ENCODE measurements around the gene KLF7. TPM values are rescaled to one million over a fixed set of nuclear protein-coding genes. Genes with fewer than 3 reads are reported as not detected.

The KLF7 gene
- total RNA-seq, 3 donors from 2014 or later (not counting 1 experiment from before 2014, with no cell fraction given), result 22.9 to 39.1 (median 32.4) TPM

DNA sequence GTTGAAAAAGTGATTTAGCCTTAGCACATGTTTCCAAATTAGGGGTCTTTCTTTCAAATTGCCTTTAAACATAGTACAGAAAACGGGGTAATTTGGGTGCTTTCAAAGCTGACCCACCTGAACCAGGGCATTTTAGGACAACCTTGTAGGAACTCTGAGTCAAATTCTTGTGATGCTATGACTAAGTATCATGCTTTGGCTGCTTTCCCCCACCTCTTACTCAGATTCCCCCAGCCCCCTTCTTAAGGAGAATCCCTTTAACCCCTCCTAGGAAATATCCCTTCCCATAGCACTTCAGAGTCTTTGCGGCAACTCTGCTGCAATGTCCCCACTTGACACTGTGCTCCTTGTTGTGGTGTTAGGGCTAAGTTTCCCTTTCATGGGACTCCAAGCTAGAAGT, 18.6 kb upstream of the KLF7 start:
- H3K9me3 Mint-ChIP-seq, result peaks cover 2 to 3% of the 10 kb centered on the region in 2 donors
- no peaks in the 10 kb centered on the region for H3K36me3 Mint-ChIP-seq
- TF ChIP-seq, protein P1, sequence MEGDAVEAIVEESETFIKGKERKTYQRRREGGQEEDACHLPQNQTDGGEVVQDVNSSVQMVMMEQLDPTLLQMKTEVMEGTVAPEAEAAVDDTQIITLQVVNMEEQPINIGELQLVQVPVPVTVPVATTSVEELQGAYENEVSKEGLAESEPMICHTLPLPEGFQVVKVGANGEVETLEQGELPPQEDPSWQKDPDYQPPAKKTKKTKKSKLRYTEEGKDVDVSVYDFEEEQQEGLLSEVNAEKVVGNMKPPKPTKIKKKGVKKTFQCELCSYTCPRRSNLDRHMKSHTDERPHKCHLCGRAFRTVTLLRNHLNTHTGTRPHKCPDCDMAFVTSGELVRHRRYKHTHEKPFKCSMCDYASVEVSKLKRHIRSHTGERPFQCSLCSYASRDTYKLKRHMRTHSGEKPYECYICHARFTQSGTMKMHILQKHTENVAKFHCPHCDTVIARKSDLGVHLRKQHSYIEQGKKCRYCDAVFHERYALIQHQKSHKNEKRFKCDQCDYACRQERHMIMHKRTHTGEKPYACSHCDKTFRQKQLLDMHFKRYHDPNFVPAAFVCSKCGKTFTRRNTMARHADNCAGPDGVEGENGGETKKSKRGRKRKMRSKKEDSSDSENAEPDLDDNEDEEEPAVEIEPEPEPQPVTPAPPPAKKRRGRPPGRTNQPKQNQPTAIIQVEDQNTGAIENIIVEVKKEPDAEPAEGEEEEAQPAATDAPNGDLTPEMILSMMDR (IDR thresholded peaks at IDR 0.05), result no peak
- WGBS (ENCODE audit: insufficient coverage), result 83% methylated on average over 1 of the region's 2 CpGs
- Histone ChIP-seq H3K4me1 (ENCODE audit: control insufficient read depth, insufficient read depth, low read length) (peaks cover 3% of the 10 kb centered on the region), H3K27ac (ENCODE audit: low read length) (no peak overlapping the region), H3K4me3 (ENCODE audit: low read length) (no peak overlapping the region), H3K27me3 (ENCODE audit: control insufficient read depth, insufficient read depth, low read length) (no peaks in the 10 kb centered on the region), H3K36me3 (ENCODE audit: control insufficient read depth, insufficient read depth, low read length) (no peaks in the 10 kb centered on the region), H3K9me3 (ENCODE audit: control insufficient read depth, insufficient read depth, low read length) (peaks cover 4% of the 10 kb centered on the region)
- peaks cover 9 to 12% of the 10 kb centered on the region in 2 donors for H3K4me1 Mint-ChIP-seq
- ATAC-seq, result no peak
- no peak for DNase-seq
- H3K27ac Mint-ChIP-seq, result no peak overlapping the region
- H3K4me3 Mint-ChIP-seq, result no peak overlapping the region
- intact Hi-C loops (cut with micrococcal nuclease), result no loop called here
- peaks cover 30 to 49% of the 10 kb centered on the region in 2 donors for H3K27me3 Mint-ChIP-seq (ENCODE audit: low read depth in 2 of 2)

DNA sequence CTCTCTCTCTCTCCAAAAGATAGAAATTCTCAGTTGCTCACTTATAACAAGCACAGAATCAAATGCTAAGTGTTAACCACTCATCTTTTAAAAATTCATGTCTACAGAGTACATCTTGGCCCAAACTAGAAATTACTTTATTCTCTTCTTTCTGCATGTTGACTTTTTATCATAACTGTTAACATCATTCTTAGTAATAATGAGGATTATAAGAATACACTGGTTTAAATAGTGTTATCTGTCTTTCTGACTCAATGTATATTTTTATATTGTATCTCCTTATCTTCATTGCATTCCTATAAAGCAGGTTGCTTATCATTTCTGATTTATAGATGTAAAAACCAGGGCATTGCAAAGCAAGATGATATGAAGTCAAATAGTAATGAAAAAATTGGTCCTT, 17.8 kb upstream of the KLF7 start:
- Mint-ChIP-seq H3K9me3 (peaks cover 2 to 3% of the 10 kb centered on the region in 2 donors), H3K4me3 (no peak overlapping the region), H3K36me3 (no peaks in the 10 kb centered on the region), H3K4me1 (peaks cover 9 to 17% of the 10 kb centered on the region in 2 donors), H3K27ac (no peak overlapping the region), H3K27me3 (ENCODE audit: low read depth in 2 of 2) (peaks cover 29 to 46% of the 10 kb centered on the region in 2 donors)
- Histone ChIP-seq H3K27ac (ENCODE audit: low read length) (no peak overlapping the region), H3K4me3 (ENCODE audit: low read length) (no peak overlapping the region), H3K36me3 (ENCODE audit: control insufficient read depth, insufficient read depth, low read length) (no peaks in the 10 kb centered on the region), H3K9me3 (ENCODE audit: control insufficient read depth, insufficient read depth, low read length) (peaks cover 4% of the 10 kb centered on the region), H3K27me3 (ENCODE audit: control insufficient read depth, insufficient read depth, low read length) (no peaks in the 10 kb centered on the region), H3K4me1 (ENCODE audit: control insufficient read depth, insufficient read depth, low read length) (peaks cover 3% of the 10 kb centered on the region)
- DNase-seq (no peak), ATAC-seq (no peak)
- TF ChIP-seq, protein P1 (IDR thresholded peaks at IDR 0.05), result no peak
- intact Hi-C loops (cut with micrococcal nuclease), result no loop called here

DNA sequence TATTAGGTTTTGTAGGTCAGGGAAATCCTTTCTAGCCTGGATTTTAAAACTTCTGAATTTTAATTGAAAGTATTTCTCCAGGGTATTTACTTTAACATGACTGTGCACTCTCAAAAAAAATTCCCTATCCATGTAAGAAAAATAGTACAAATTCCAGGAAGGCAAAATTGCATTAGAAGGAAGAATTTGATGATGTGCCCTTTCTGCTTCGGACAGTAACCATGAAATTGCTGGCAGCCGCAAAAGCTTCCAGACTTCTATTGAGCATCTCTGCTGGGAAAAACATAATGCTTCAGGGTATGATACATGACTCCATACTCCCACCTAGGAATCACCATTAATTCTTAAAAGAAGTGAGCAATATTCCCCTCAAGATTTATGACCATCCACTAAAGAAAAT, 17.2 kb upstream of the KLF7 start:
- no peak for DNase-seq
- Mint-ChIP-seq H3K4me1 (peaks cover 9 to 17% of the 10 kb centered on the region in 2 donors), H3K27me3 (ENCODE audit: low read depth in 2 of 2) (peaks cover 31 to 47% of the 10 kb centered on the region in 2 donors), H3K4me3 (no peak overlapping the region), H3K36me3 (no peaks in the 10 kb centered on the region), H3K9me3 (peaks cover 2 to 3% of the 10 kb centered on the region in 2 donors), H3K27ac (no peak overlapping the region)
- 92% methylated on average over 2 of the region's 2 CpGs for WGBS (ENCODE audit: insufficient coverage)
- Histone ChIP-seq H3K27me3 (ENCODE audit: control insufficient read depth, insufficient read depth, low read length) (no peaks in the 10 kb centered on the region), H3K27ac (ENCODE audit: low read length) (no peak overlapping the region), H3K9me3 (ENCODE audit: control insufficient read depth, insufficient read depth, low read length) (peaks cover 4% of the 10 kb centered on the region), H3K4me3 (ENCODE audit: low read length) (no peak overlapping the region), H3K4me1 (ENCODE audit: control insufficient read depth, insufficient read depth, low read length) (peaks cover 3% of the 10 kb centered on the region), H3K36me3 (ENCODE audit: control insufficient read depth, insufficient read depth, low read length) (no peaks in the 10 kb centered on the region)
- TF ChIP-seq, protein P1 (IDR thresholded peaks at IDR 0.05), result no peak
- intact Hi-C loops (cut with micrococcal nuclease), result no loop called here
- no peak for ATAC-seq

DNA sequence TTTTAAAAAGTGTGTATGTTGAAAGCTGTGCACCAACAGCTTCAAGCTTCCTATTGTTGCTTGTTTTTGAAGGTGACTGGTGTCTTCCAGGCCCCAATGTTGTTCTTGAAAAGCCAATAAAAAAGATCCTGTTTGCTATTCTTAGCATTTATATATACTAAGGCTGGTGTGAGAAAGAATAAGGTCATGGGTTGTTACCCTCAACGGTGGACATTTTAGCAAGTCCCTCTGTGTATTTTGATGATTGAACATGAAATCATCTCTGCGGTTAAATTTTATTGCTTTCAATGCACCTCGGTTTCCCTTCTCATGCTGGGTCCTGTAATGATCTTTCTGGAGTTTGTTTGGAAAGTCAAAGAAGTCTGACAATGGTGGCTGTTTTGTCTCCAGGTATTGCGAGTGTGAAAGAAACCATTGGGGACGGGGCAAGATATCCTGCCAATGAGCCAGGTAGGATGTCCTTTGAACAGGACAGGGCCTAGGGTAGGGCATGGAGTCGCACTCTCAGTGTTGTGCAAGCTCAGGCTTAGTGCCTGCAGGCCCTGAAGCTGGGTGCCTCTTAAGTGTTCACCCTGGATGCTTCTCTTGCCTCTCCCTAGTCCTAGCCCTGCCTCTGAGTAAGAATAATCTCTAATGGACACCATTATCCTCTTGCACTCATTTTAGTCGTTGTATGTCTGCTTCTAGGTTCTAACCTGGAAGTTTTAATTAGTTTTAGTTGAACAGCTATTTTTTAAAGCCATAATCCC, 16.0 kb upstream of the KLF7 start:
- Mint-ChIP-seq H3K4me3 (no peak overlapping the region), H3K27me3 (ENCODE audit: low read depth in 2 of 2) (peaks cover 28 to 46% of the 10 kb centered on the region in 2 donors), H3K4me1 (peaks cover 9 to 17% of the 10 kb centered on the region in 2 donors), H3K9me3 (no peaks in the 10 kb centered on the region), H3K36me3 (no peaks in the 10 kb centered on the region), H3K27ac (no peak overlapping the region)
- peaks cover 1% of the 10 kb centered on the region for H3K9me3 ChIP-seq (ENCODE audit: control insufficient read depth, insufficient read depth, low read length)
- no peaks in the 10 kb centered on the region for H3K27me3 ChIP-seq (ENCODE audit: control insufficient read depth, insufficient read depth, low read length)
- peaks cover 3% of the 10 kb centered on the region for H3K4me1 ChIP-seq (ENCODE audit: control insufficient read depth, insufficient read depth, low read length)
- H3K36me3 ChIP-seq (ENCODE audit: control insufficient read depth, insufficient read depth, low read length), result no peaks in the 10 kb centered on the region
- H3K27ac ChIP-seq (ENCODE audit: low read length), result no peak overlapping the region
- no peak for ATAC-seq
- TF ChIP-seq, protein P1 (IDR thresholded peaks at IDR 0.05), result no peak
- intact Hi-C loops (cut with micrococcal nuclease), result no loop called here
- no peak for DNase-seq
- 87% methylated on average over 6 of the region's 7 CpGs for WGBS (ENCODE audit: insufficient coverage)
- no peak overlapping the region for H3K4me3 ChIP-seq (ENCODE audit: low read length)
